Transverse colon (tissue), 4 donors: ENCODE results near the gene KAZALD1.

Experiments used
- EP300 ChIP-seq: sonication (generic); formaldehyde crosslinking; IDR thresholded peaks from one replicate; pipeline ENCODE4 v1.6.1; 2017; ENCODE audit warnings: antibody characterized with exemption, low read depth
- POLR2A ChIP-seq: fragments of 450-650 bp; IDR thresholded peaks from one replicate; pipeline ENCODE4 v1.6.1; 2016; ENCODE audit warnings: antibody characterized with exemption, mild to moderate bottlenecking, moderate library complexity
- POLR2AphosphoS5 ChIP-seq, 3 donors: sonication (generic); formaldehyde crosslinking; IDR thresholded peaks; one replicate each; pipeline ENCODE4 v1.6.1; 2016; ENCODE audit warnings: antibody characterized with exemption in 3 of 3
- TF ChIP-seq, protein P1 (sequence below), 5 experiments: fragments of 200-600 bp in 3 of 5; fragments of 450-650 bp in 2 of 5; sonication (generic) in 3 of 5; IDR thresholded peaks; 1 replicate in 2 of 5; 2 replicates in 3 of 5; pipeline ENCODE4 v1.5.1; 2016 to 2017; ENCODE audit warnings: antibody characterized with exemption in 5 of 5, inconsistent platforms in 3 of 5, mild to moderate bottlenecking in 2 of 5, moderate library complexity in 1 of 5

DNA sequence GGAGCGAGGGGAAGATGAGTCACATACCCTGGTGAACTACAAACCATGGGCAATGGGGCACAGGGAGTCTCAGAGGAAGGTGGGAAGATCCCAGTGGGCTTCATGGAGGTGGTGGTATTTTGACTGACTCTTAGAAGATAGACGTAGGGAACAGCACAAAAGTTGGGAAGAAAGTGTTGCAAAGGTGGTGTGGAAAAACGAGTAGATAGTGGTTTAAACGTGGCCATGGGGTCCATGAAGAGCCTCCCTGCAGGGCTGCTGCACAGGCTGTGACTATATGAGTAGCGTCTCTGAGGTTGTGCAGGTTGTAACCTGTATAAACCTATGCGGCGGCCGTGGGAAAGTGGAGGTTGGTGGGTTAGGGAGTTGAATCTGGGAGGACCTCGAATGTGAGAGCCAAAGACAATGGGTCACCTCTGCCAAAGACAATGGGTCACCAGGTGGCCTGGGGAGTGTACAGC lies 48.4 kb upstream of the KAZALD1 start:
- TF ChIP-seq, protein P1, sequence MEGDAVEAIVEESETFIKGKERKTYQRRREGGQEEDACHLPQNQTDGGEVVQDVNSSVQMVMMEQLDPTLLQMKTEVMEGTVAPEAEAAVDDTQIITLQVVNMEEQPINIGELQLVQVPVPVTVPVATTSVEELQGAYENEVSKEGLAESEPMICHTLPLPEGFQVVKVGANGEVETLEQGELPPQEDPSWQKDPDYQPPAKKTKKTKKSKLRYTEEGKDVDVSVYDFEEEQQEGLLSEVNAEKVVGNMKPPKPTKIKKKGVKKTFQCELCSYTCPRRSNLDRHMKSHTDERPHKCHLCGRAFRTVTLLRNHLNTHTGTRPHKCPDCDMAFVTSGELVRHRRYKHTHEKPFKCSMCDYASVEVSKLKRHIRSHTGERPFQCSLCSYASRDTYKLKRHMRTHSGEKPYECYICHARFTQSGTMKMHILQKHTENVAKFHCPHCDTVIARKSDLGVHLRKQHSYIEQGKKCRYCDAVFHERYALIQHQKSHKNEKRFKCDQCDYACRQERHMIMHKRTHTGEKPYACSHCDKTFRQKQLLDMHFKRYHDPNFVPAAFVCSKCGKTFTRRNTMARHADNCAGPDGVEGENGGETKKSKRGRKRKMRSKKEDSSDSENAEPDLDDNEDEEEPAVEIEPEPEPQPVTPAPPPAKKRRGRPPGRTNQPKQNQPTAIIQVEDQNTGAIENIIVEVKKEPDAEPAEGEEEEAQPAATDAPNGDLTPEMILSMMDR (IDR thresholded peaks at IDR 0.05), result no peak
- TF ChIP-seq POLR2AphosphoS5 (IDR thresholded peaks at IDR 0.05) (no peak), EP300 (no peak), POLR2A (no peak)
